ENCODE measurements around the gene KEL.

The KEL gene

DNA sequence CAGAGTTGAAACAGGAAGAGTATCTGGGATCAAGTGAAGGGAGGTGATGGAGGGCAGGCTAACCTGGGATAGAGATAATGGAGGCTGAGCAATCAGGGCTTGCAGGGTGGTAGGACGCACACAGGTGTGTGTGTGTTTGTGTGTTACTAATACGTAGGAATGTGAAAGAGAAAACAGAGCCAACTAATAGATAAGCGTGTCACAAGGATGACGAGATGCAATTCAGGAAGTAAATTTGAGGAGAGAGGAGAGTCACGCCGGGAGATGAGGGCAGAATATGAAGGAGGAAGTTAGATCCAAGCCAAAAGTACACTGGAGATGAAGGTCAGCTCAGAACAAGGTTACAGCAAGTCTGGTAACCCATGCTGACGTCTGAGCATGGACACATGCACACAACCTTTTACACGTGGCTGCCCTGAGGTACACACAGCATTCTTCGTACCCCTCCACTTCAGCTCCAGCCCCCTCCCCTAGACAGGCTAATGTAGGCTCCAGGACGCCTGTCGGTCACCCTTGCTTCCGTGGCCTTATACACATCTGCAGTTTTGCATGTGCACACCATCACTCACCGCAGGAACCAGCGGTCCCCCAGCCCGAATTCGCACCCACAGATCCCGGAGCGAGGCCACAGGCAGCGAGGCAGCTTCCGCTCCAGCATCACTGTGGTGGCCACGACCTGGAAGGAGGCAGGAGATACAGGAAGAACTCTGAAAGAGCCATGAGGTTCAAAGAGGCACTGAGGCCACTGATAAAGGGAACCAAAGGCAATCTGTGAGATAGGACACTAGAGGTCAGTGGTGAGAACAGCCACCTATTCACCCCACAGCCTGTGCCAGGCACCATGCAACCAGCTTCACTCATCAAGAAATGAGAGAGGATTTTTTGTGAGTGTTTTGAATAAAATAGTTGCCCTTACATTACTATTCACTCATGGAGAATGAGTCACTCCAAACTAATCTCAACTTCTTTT, 53.0 kb downstream of the KEL start:
- 0 out of 2 replicates have a peak, but pooled peaks cover 2% of the 10 kb centered on the region for H3K9me3 ChIP-seq (ENCODE audit: control insufficient read depth, insufficient read depth, low read length)
- no peaks in the 10 kb centered on the region for H3K4me1 ChIP-seq (ENCODE audit: insufficient read depth, low read length)
- H3K9ac ChIP-seq (ENCODE audit: low read depth, low read length) = no peak overlapping the region
- H3K36me3 ChIP-seq (ENCODE audit: insufficient read depth, low read length) = no peaks in the 10 kb centered on the region

DNA sequence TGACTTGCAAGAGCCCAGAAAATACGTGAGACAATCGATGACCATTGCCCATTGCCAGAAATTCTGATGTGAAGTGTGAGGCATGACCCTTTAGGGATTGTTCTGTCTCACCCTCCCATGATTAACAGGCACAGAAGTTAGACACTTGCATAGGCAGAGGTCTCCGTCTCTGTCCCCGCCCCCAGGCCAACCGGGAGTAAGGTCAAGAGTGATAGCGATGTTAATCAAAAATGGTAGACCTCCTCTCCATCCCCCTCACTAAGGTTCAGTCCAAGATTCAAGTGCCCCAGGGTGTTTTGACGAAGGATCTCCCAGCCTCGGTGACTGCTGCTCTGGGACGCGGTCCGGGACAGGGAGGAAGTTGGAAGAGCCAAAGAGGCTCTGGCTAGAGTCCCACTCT, 53.9 kb downstream of the KEL start:
- Histone ChIP-seq H3K9me3 (ENCODE audit: control insufficient read depth, insufficient read depth, low read length) (peaks cover 6% of the 10 kb centered on the region; the same call in 1 of the 2 replicates), H3K9ac (ENCODE audit: low read depth, low read length) (no peak overlapping the region), H3K4me1 (ENCODE audit: insufficient read depth, low read length) (no peaks in the 10 kb centered on the region), H3K36me3 (ENCODE audit: insufficient read depth, low read length) (no peaks in the 10 kb centered on the region)

DNA sequence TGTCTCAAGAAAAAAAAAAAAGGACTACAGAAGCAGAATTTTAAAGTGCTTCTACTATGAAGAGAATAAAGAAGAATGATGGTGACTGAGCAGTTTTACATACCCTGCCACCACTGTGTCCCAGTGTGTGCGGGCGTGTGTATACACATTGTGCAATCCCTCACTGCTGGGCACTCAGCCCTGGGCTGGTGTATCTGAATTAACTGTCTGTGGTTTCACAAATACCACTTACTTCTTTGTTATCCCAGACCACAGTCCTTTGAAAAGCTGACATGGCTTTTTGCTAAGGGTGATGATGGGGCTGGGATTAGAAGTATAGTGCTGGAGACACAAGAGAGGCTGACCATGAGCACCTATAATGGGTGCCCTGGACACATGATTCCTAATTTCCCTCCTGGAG, 55.5 kb downstream of the KEL start:
- Histone ChIP-seq H3K9me3 (ENCODE audit: control insufficient read depth, insufficient read depth, low read length) (peaks cover 6% of the 10 kb centered on the region; the same call in 1 of the 2 replicates), H3K4me1 (ENCODE audit: insufficient read depth, low read length) (no peaks in the 10 kb centered on the region), H3K9ac (ENCODE audit: low read depth, low read length) (no peak overlapping the region), H3K36me3 (ENCODE audit: insufficient read depth, low read length) (no peaks in the 10 kb centered on the region)

DNA sequence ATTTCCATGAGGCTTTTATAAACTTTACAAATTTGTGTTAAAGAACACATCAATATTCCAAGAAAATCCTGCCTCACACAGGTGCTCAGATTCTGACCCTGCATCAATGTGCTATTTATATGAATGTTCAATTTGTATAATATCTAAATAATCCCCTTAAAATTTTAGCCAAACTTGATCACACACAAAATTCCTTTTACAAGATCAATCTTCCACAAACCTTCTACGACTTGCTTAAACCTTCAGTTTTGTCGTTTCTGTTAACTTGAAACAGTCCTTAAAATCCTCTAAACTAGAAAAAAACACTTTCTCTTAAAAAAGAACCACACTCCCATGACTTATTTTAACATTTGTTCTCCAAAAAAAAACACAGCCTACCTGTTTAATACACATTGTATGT, 56.4 kb downstream of the KEL start:
- Histone ChIP-seq H3K9me3 (ENCODE audit: control insufficient read depth, insufficient read depth, low read length) (peaks cover 6% of the 10 kb centered on the region; the same call in 1 of the 2 replicates), H3K4me1 (ENCODE audit: insufficient read depth, low read length) (no peaks in the 10 kb centered on the region), H3K36me3 (ENCODE audit: insufficient read depth, low read length) (no peaks in the 10 kb centered on the region), H3K9ac (ENCODE audit: low read depth, low read length) (no peak overlapping the region)

DNA sequence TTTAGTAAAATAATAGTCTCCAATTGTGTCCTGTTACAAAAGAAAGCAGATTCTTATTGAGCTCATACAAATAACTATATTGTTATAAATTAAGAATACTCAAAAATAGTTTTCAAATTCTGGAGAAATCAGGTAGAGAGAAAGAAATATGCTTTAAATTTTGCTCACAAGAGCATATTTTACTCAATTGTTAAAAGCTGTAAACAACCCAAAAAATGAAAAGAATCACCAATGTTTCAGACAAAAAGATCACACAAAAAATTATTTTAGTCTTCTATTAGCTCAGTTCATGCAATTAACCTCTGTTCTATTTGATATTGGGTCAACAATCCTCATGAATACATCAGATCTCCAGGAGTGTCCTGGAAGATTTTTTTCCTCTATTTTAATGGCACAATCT, 58.0 kb downstream of the KEL start:
- H3K4me1 ChIP-seq (ENCODE audit: insufficient read depth, low read length) = no peaks in the 10 kb centered on the region
- H3K36me3 ChIP-seq (ENCODE audit: insufficient read depth, low read length) = no peaks in the 10 kb centered on the region
- H3K9ac ChIP-seq (ENCODE audit: low read depth, low read length) = no peak overlapping the region
- peaks cover 6% of the 10 kb centered on the region; the same call in 1 of the 2 replicates for H3K9me3 ChIP-seq (ENCODE audit: control insufficient read depth, insufficient read depth, low read length)

DNA sequence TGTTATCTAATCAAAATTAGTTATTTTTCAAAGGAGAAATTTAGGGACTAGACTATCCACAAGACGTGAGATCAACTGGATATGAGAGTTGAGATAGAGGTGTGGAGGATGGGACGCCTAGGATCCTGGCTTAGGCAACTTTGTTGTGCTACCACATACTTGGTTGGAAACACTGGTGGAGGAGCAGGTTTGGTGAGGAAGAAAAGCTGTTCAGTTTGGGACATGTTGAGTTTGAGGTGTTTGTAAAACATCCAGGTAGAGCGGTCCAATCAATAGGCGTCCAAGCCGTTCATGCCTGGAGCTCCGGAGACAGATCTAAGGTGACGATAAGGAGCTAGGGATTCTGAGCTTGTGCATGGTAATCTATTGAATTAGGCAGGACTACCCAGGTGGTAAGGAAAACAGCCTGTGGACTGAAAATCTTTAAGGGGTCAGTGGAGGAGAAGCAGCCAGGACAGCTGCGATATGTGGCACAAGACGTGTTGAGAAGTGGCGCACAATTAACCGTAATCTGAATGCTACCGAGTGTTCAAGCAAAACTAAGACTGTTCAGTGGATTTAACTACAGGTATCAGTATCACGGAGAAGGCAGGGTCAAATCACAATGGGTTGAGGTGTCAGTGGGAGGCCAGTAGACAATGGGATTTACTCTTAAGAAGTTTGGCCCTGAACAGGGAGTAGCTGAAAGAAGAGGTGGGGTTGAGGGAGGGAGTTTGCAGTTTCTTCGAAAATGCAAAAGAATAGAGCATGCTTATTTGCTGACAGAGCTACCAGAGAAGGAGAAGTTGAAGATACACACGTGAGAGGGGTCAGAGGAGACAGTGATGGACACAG, 60.5 kb downstream of the KEL start:
- H3K9me3 ChIP-seq (ENCODE audit: control insufficient read depth, insufficient read depth, low read length) = peaks cover 4% of the 10 kb centered on the region; the same call in 1 of the 2 replicates
- no peaks in the 10 kb centered on the region for H3K4me1 ChIP-seq (ENCODE audit: insufficient read depth, low read length)
- H3K9ac ChIP-seq (ENCODE audit: low read depth, low read length) = no peak overlapping the region
- H3K36me3 ChIP-seq (ENCODE audit: insufficient read depth, low read length) = no peaks in the 10 kb centered on the region

DNA sequence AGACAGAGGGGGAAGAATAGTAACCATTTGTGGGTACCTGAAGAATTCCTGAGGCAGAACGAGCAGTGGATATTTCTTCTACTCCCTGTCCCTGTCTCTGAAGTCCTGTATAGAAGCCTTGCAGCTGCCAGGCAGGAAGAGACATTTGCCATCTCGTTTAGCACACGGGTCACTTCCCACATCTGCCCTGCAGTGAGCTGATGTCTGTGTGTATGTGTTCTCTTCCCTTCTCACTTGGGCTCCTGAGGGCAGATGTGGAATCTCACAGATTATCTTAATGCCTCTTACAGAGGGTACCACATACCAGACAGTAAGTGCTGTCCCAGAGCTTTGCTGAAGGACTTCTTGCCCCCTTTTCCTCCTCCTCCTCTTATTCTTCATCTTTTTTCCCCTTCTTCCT, 62.5 kb downstream of the KEL start:
- H3K9me3 ChIP-seq (ENCODE audit: control insufficient read depth, insufficient read depth, low read length) = peaks cover 4% of the 10 kb centered on the region; the same call in 1 of the 2 replicates
- no peak overlapping the region for H3K9ac ChIP-seq (ENCODE audit: low read depth, low read length)
- H3K36me3 ChIP-seq (ENCODE audit: insufficient read depth, low read length) = no peaks in the 10 kb centered on the region
- no peaks in the 10 kb centered on the region for H3K4me1 ChIP-seq (ENCODE audit: insufficient read depth, low read length)

DNA sequence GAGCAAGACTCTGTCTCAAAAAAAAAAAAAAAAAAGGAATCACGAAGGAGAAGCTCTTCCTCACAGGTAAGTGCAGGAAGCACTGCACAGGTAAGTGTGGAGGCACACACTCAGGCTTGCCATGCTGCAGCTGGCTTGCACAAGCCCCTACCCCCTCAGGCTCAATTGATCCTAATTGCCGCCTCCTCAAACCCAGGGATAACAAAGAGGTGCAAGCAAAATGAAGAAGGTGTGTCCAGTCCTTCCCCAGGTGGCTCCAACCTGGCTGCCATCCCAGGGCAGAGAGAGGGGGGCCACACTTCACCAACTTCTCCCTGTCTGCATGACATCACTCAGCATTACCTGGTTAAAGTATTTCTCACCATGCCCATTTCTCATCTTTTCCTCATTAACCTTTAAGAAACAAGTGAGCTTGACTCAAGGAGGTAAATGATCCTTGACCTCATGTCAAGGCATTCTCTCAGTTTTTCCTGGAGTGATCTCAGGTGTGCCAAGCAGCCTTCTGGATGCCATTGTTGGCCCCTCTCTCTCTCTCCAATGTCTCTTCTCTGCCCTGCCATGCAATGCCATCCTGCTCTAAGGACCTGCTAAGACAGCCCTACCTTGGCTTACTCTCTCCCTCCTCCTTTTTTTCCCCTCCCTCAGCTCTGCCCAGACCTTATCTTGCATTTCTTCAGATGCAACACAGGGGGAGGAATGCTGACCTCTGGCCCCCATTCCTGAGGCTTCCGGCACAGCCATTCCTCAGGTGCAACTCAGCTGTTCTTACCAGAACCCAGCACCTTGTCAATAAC, 63.6 kb downstream of the KEL start:
- peaks cover under 1% of the 10 kb centered on the region; the same call in 1 of the 2 replicates for H3K9me3 ChIP-seq (ENCODE audit: control insufficient read depth, insufficient read depth, low read length)
- no peak overlapping the region for H3K9ac ChIP-seq (ENCODE audit: low read depth, low read length)
- H3K36me3 ChIP-seq (ENCODE audit: insufficient read depth, low read length) = no peaks in the 10 kb centered on the region
- H3K4me1 ChIP-seq (ENCODE audit: insufficient read depth, low read length) = 0 out of 2 replicates have a peak, but pooled peaks cover 3% of the 10 kb centered on the region

DNA sequence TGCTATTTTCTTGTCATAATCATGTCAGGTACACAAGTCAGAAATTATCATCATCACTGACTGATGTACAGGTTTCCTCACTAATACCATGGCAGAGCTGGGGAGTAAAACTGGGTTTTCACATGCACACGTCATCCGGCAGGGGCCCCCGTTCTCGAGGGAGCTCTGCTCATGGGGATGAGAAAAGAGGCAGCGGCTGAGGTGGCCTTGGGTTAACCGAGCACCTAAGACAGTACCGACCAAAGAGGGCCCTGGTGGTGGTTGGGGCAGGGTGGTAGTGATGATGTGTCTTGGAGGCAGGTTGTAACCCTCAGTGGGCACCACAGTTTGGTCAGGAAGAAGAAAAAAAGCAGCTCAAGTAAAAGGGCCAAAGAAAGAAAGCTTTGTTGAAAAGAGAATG, 64.5 kb downstream of the KEL start:
- no peaks in the 10 kb centered on the region for H3K36me3 ChIP-seq (ENCODE audit: insufficient read depth, low read length)
- H3K4me1 ChIP-seq (ENCODE audit: insufficient read depth, low read length) = 0 out of 2 replicates have a peak, but pooled peaks cover 3% of the 10 kb centered on the region
- H3K9ac ChIP-seq (ENCODE audit: low read depth, low read length) = no peak overlapping the region
- no peaks in the 10 kb centered on the region for H3K9me3 ChIP-seq (ENCODE audit: control insufficient read depth, insufficient read depth, low read length)

DNA sequence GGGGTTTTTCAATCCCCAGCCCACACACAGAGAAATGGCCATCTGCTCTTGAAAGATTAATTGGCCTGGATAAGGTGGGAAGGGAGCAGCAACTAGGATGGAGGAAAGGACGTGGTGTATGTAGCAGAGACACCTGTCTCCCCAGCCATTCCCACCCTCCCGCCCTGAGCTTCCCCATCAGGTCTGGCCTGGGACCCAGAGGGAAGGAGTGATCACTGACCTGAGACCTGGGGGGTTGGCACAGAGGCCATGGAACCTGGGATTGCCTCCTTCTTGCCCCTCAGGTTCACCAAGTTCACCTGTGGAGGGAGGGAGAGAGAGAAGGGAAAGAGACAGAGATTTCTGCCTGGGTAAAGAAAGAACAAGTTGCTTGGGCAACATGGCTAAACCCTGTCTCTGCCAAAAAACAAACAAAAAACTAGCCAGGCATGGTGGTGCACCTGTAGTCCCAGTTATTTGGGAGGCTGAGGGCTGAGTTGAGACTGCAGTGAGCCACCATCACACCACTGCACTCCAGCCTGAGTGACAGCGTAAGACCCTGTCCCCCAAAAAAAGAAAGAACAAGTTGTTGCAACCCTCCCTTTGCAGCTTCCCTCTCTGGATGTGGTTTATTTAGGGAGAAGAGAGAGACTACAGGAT, 65.3 kb downstream of the KEL start:
- 0 out of 2 replicates have a peak, but pooled peaks cover 3% of the 10 kb centered on the region for H3K4me1 ChIP-seq (ENCODE audit: insufficient read depth, low read length)
- no peak overlapping the region for H3K9ac ChIP-seq (ENCODE audit: low read depth, low read length)
- H3K36me3 ChIP-seq (ENCODE audit: insufficient read depth, low read length) = no peaks in the 10 kb centered on the region
- H3K9me3 ChIP-seq (ENCODE audit: control insufficient read depth, insufficient read depth, low read length) = no peaks in the 10 kb centered on the region

DNA sequence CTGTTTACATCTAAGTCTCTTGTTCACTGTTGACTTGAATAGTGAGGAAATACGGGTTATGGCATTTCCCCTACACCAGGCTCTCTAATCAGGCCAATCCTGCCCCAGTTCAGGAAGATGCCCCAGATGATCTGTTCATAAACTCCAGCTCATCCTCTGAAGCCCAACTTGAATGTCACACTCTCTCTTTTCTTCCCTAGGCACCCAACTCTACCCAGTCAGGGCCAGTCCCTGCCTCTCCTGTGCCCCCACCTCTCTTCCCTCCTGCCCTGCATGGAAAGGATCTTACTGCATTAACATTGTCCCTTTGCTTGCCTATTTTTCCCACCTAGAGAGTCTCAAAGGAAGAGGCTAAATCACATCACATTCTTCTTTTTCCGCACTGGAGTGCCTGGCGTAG, 66.0 kb downstream of the KEL start:
- Histone ChIP-seq H3K4me1 (ENCODE audit: insufficient read depth, low read length) (0 out of 2 replicates have a peak, but pooled peaks cover 3% of the 10 kb centered on the region), H3K9me3 (ENCODE audit: control insufficient read depth, insufficient read depth, low read length) (no peaks in the 10 kb centered on the region), H3K36me3 (ENCODE audit: insufficient read depth, low read length) (no peaks in the 10 kb centered on the region), H3K9ac (ENCODE audit: low read depth, low read length) (no peak overlapping the region)

DNA sequence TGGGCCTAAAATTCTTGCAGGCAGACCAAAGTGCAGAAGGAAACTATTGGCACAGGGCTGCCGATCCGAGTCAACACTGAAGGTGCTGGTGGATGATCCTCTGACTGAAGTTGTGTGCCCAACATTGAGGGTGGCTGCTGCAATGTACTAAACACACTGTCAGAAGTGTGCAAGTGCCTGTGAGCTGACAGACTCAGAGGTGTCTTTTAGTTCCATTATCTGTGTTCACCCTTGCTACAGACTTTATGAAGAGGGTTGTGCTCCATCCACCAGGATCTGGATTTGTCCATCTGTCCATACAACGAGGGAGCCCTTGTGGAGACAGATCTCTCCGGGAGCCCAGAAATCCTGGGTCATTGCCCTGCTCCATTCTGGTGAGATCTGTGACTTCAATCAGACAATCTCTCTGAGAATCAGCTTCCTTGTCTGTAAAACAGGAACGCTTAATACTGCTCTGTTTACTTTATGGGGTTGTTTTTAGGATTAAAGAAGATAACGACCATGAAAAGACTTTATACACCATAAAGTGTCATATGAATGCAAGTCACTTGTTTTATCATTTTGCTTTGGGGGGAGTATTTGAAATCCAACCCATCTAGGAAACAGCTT, 67.1 kb downstream of the KEL start:
- no peaks in the 10 kb centered on the region for H3K36me3 ChIP-seq (ENCODE audit: insufficient read depth, low read length)
- no peaks in the 10 kb centered on the region for H3K9me3 ChIP-seq (ENCODE audit: control insufficient read depth, insufficient read depth, low read length)
- H3K4me1 ChIP-seq (ENCODE audit: insufficient read depth, low read length) = 0 out of 2 replicates have a peak, but pooled peaks cover 3% of the 10 kb centered on the region
- no peak overlapping the region for H3K9ac ChIP-seq (ENCODE audit: low read depth, low read length)
